Ascending aorta (tissue), 2 donors: ENCODE results near the gene MOG. TPM values are rescaled to one million over a fixed set of nuclear protein-coding genes. Genes with fewer than 3 reads are reported as not detected.

Experiments
- DNase-seq, 2 donors: peaks; one replicate each; pipeline ENCODE4 v3.0.0-alpha.2; 2019; ENCODE audit warnings: low spot score in 2 of 2
- H3K27ac ChIP-seq, 2 donors: fragments of 200-600 bp; sonication (generic); one replicate each; pipeline ENCODE4 v1.5.1; 2016 to 2017; ENCODE audit warnings: mild to moderate bottlenecking in 1 of 2
- H3K27me3 ChIP-seq: fragments of 200-600 bp; sonication (generic); one replicate; pipeline ENCODE4 v1.5.1; 2017
- H3K36me3 ChIP-seq, 2 donors: fragments of 200-600 bp; sonication (generic); one replicate each; pipeline ENCODE4 v1.5.1; 2016
- H3K4me1 ChIP-seq, 2 donors: fragments of 200-600 bp; sonication (generic); one replicate each; pipeline ENCODE4 v1.5.1; 2016 to 2017; ENCODE audit warnings: mild to moderate bottlenecking in 1 of 2
- H3K4me3 ChIP-seq, 2 donors: fragments of 200-600 bp; sonication (generic); one replicate each; pipeline ENCODE4 v1.5.1; 2016 to 2017; ENCODE audit warnings: mild to moderate bottlenecking in 1 of 2
- H3K9me3 ChIP-seq, 2 donors: fragments of 200-600 bp; sonication (generic); one replicate each; pipeline ENCODE4 v1.5.1; 2016
- intact Hi-C: fragments of 100-400 bp; cut with DNase I; formaldehyde crosslinking; loops from one replicate; pipeline ENCODE4 v1.15.1; 2023
- total RNA-seq: library from RNA; depleted of rRNA; stranded (reverse); fragments of >200 nt; gene quantifications from one replicate; pipeline ENCODE4 v1.1.0, GENCODE V29; 2016
- TF ChIP-seq, protein P1 (sequence below), 3 experiments: fragments of 200-600 bp in 2 of 3; fragments of 450-650 bp in 1 of 3; sonication (generic) in 2 of 3; IDR thresholded peaks; one replicate each; pipeline ENCODE4 v1.5.1; 2016 to 2019; ENCODE audit warnings: antibody characterized with exemption in 3 of 3, mild to moderate bottlenecking in 1 of 3, moderate library complexity in 1 of 3

The MOG gene
- total RNA-seq, 1 donor from 2014 or later: not detected

DNA sequence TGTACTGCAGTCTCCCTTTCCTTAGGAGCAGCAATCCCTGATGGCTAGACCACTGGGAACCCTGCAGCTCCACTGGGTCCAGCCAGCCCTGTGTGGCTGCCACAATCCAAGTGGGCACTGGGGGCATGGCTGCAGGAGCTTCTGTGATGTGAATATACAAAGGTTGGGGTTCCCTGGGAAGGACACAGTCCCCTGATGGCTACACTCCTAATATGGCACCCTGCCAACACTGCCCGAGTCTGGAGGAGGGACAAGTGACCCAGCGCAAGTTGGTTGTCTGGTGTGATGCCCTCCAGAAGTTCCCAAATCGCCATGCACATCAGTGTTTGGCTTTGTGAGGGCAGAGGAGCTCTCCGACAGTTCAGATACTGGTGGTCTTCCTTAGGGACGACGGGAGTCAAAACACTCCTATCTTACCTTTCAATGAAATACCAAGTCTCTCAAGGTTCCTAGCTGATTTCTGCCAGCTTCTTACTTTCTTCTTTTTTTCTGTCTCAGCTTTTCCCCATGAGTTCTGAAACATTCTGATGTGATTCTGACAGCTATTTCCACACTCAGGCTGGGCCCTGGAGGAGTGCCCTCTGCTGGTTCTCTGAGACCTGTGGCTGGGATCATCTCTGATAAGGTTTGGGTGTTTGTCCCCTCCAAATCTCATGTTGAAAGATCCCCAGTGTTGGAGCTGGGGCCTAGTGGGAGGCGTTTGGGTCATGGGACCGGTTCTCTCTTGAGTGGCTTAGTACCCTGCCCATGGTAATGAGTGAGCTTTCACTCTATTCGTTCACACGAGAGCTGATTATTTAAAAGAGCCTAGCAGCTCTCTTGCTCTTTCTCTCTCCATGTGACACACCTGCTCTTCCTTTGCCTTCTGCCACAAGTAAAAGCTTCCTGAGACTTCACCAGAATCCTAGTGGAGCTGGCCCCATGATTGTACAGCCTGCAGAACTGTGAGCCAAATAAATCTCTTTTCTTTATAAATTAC is 39.5 kb downstream of the MOG start:
- H3K9me3 ChIP-seq: peaks cover 0 to 5% of the 10 kb centered on the region in 2 donors
- intact Hi-C loops: loop anchor here (2.0 kb wide), 1 partner anchor 48 kb away; no protein-coding TSS in a partner anchor

DNA sequence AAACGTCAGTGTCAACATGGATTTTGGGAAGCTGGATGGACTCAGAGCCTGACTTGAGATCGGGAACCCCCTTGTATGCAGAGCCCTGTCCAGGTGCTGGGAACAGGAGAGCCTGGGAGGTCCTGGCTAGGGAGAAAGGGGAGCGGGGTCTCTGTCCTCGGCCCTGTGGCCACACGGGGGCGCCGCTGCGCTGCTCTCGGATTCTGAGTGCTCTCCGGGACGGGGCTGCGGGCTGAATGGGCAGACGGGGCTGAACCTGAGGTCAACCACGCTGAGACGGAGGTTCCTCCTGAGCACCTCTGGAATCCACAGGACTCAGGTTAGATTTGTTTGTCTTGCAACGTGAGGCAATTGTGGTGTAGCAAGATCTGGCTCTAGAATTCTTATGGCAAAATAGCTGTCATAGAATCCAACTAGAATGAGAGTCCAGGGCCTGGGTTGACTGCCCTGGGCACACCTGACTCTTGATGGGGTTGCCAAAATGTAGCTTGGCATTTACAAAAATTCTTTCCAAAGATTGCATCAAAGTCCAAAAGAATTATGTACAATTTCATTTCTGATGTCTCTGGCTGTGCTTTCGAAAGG is 45.7 kb downstream of the MOG start:
- H3K27ac ChIP-seq: no peak overlapping the region
- H3K36me3 ChIP-seq: no peaks in the 10 kb centered on the region
- TF ChIP-seq, protein P1, sequence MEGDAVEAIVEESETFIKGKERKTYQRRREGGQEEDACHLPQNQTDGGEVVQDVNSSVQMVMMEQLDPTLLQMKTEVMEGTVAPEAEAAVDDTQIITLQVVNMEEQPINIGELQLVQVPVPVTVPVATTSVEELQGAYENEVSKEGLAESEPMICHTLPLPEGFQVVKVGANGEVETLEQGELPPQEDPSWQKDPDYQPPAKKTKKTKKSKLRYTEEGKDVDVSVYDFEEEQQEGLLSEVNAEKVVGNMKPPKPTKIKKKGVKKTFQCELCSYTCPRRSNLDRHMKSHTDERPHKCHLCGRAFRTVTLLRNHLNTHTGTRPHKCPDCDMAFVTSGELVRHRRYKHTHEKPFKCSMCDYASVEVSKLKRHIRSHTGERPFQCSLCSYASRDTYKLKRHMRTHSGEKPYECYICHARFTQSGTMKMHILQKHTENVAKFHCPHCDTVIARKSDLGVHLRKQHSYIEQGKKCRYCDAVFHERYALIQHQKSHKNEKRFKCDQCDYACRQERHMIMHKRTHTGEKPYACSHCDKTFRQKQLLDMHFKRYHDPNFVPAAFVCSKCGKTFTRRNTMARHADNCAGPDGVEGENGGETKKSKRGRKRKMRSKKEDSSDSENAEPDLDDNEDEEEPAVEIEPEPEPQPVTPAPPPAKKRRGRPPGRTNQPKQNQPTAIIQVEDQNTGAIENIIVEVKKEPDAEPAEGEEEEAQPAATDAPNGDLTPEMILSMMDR (IDR thresholded peaks at IDR 0.05): peak in 1 of 3 experiments; percentile 44
- H3K9me3 ChIP-seq: no peaks in the 10 kb centered on the region
- H3K4me1 ChIP-seq: no peaks in the 10 kb centered on the region
- intact Hi-C loops: loop anchor here (10.0 kb wide), 1 partner anchor 312 kb away; no protein-coding TSS in a partner anchor
- no peaks in the 10 kb centered on the region for H3K27me3 ChIP-seq
- DNase-seq: no peak
- no peak overlapping the region for H3K4me3 ChIP-seq

More for the DNA sequence above, 39.5 kb downstream of the MOG start:
- TF ChIP-seq, protein P1 (IDR thresholded peaks at IDR 0.05): peak in 2 of 3 experiments; percentile 12 to 42
- H3K4me3 ChIP-seq: no peak overlapping the region
- no peak overlapping the region for H3K27ac ChIP-seq
- H3K4me1 ChIP-seq: no peaks in the 10 kb centered on the region
- no peaks in the 10 kb centered on the region for H3K36me3 ChIP-seq
- no peak for DNase-seq
- H3K27me3 ChIP-seq: no peaks in the 10 kb centered on the region

DNA sequence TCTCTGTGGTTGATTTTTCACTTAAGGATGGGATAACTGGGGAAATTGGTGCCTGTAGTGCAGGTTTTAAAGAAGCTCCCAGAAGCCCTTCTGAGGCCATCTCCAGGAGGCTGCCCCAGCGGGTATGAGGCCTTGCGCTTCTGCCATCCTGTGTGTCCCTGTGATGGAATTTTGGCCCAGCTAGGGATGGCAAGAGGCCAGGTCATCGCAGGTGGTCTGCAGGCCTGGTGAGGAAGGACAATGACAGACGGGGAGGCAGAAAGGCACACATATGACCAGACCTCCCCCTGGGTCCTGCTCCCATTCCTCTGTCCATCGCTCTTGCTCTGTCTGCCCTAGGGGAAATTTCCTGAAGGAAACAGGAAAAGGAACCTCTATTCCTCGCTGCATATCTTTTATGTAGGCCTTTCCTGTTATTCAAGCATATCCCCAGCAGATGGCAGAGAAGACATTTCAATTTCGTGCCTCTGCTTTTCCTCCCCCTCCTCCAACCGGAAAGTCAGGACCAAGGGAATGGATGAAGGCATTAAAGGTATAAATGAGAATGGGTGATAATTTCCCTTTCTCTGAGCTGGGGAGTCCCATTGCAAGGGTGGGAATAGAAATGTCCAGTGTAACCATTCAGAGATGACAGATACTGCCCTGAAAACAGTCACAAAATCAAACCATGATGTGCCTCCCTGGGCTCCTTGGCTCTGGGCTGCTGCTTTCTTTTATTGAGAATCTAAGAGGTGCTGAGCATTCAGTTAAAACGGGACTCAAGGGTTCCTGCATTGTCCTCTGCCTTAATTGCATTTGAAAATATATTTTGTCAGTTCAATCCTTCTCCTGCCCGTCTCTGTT is 48.7 kb downstream of the MOG start:
- intact Hi-C loops: loop anchor here (1.0 to 10.0 kb wide), 3 partner anchors 47 to 309 kb away; no protein-coding TSS in a partner anchor
- Histone ChIP-seq H3K27ac (no peak overlapping the region), H3K36me3 (no peaks in the 10 kb centered on the region), H3K9me3 (no peaks in the 10 kb centered on the region), H3K27me3 (no peaks in the 10 kb centered on the region), H3K4me3 (no peak overlapping the region), H3K4me1 (no peaks in the 10 kb centered on the region)
- TF ChIP-seq, protein P1 (IDR thresholded peaks at IDR 0.05): peak; percentile 54 to 62 (median 60)
- no peak for DNase-seq

DNA sequence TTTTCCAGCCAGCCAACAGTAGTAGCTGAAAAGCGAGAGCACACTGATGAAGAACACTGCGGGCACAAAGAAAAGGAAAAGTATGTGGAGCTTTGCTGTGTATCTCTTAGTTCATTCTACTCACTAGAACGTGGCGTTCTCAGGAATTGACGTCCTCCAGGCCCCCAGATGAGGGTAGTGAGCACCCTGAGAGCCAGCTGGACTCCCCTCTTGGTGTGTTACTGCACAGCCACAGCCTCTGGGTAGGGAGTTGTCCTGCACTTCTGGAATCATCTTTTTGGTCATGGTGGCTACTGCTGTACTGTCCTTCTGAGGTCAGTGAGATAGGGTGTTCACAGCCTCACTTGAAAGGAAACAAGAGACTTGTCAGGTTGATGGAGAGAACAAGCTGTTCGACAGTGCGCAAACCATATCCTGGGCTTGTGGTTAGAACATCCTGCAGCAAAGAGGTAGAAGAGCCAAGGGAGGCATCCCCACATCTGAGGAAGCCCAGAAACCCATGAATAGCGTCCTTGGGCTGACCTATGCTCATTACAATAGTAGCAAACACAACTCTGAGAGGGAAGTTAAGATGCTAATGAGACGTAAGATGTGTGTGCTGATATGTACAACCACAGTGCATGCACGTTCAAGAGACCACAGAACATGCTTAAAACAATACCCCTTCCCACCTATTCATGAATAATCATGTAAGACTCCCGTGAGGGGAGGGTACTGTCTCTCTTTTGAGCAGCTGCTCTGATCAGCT is 51.7 kb downstream of the MOG start:
- intact Hi-C loops: loop anchor here (10.0 kb wide), 1 partner anchor 306 kb away; no protein-coding TSS in a partner anchor
- H3K4me3 ChIP-seq: no peak overlapping the region
- no peaks in the 10 kb centered on the region for H3K27me3 ChIP-seq
- H3K4me1 ChIP-seq: no peaks in the 10 kb centered on the region
- no peak for DNase-seq
- H3K9me3 ChIP-seq: no peaks in the 10 kb centered on the region
- TF ChIP-seq, protein P1 (IDR thresholded peaks at IDR 0.05): no peak
- no peaks in the 10 kb centered on the region for H3K36me3 ChIP-seq
- H3K27ac ChIP-seq: no peak overlapping the region
